ENCODE results near the gene TAL2. TPM values are rescaled to one million over a fixed set of nuclear protein-coding genes. Genes with fewer than 3 reads are reported as not detected.
A peak's percentile ranks its signal among the peaks of the same experiment; 100 is the strongest.

TAL2 gene
- not detected in 2 replicates for total RNA-seq (2014; rRNA removed; shearing (Covaris generic))

GRCh38 chr9:105662184-105663104 lies at the start of gene TAL2:
TSS of gene TAL2 (plus strand) at chr9:105662457. CDS start at chr9:105662497, 40 bp downstream.
- DNase-seq (ENCODE audit: low read depth), result no peak

- DNase-seq (ENCODE audit: low read depth), result no peak
These were observed 41.3 kb upstream of the TAL2 start for GRCh38 chr9:105621001-105621400.

- no peak for DNase-seq (ENCODE audit: low read depth)
These were observed 37.2 kb upstream of the TAL2 start for GRCh38 chr9:105625088-105625487.

GRCh38 chr9:105632807-105633206 lies 29.4 kb upstream of the TAL2 start:
- no peak for DNase-seq (ENCODE audit: low read depth)

- DNase-seq (ENCODE audit: low read depth), result no peak
These were observed 28.8 kb upstream of the TAL2 start for GRCh38 chr9:105633411-105633810.

GRCh38 chr9:105636331-105636730 lies 25.9 kb upstream of the TAL2 start:
- DNase-seq (ENCODE audit: low read depth), result no peak

GRCh38 chr9:105637787-105638395 lies 24.4 kb upstream of the TAL2 start:
- DNase-seq (ENCODE audit: low read depth), result peak; percentile 11

- no peak for DNase-seq (ENCODE audit: low read depth)
These were observed 22.3 kb upstream of the TAL2 start for GRCh38 chr9:105639936-105640335.

- no peak for DNase-seq (ENCODE audit: low read depth)
These were observed 18.5 kb upstream of the TAL2 start for GRCh38 chr9:105643795-105644194.

- no peak for DNase-seq (ENCODE audit: low read depth)
These were observed 15.2 kb upstream of the TAL2 start for GRCh38 chr9:105646879-105647594.

GRCh38 chr9:105647595-105648349 lies 14.5 kb upstream of the TAL2 start:
- no peak for DNase-seq (ENCODE audit: low read depth)

GRCh38 chr9:105651806-105652205 lies 10.5 kb upstream of the TAL2 start:
- DNase-seq (ENCODE audit: low read depth), result no peak

- peak; percentile 9 for DNase-seq (ENCODE audit: low read depth)
These were observed 5.9 kb upstream of the TAL2 start for GRCh38 chr9:105656131-105656921.

- DNase-seq (ENCODE audit: low read depth), result no peak
These were observed 3.9 kb upstream of the TAL2 start for GRCh38 chr9:105658351-105658750.

- DNase-seq (ENCODE audit: low read depth), result no peak
These were observed 1.2 kb upstream of the TAL2 start for GRCh38 chr9:105661011-105661410.

- DNase-seq (ENCODE audit: low read depth), result no peak
These were observed 1.7 kb downstream of the TAL2 start for GRCh38 chr9:105663914-105664313.

GRCh38 chr9:105667867-105668266 lies 5.6 kb downstream of the TAL2 start:
- no peak for DNase-seq (ENCODE audit: low read depth)

GRCh38 chr9:105670315-105670714 lies 8.1 kb downstream of the TAL2 start:
- no peak for DNase-seq (ENCODE audit: low read depth)

GRCh38 chr9:105670775-105671174 lies 8.5 kb downstream of the TAL2 start:
- DNase-seq (ENCODE audit: low read depth), result no peak

GRCh38 chr9:105672711-105673234 lies 10.5 kb downstream of the TAL2 start:
- DNase-seq (ENCODE audit: low read depth), result no peak
